IMR-90 (cell line): ENCODE results near the gene ABT1. TPM values are rescaled to one million over a fixed set of nuclear protein-coding genes. Genes with fewer than 3 reads are reported as not detected.

Experiments used
- ATAC-seq: fragments of 200-7000 bp; cut with Tn5 transposase; 2 replicates; pipeline ENCODE4 v1.9.1; 2020; ENCODE audit warnings: low read depth, mild to moderate bottlenecking, moderate library complexity
- BruUV-seq: library from RNA; stranded (reverse); fragments of 400-500 nt; replicated peaks from 2 replicates; lab custom pipeline; 2021; lab: Mats Ljungman, UMichigan
- CTCF ChIA-PET: fragments of 300-600 bp; formaldehyde crosslinking; extraction: SDS; loops from one replicate; lab custom pipeline; 2021; ENCODE audit warnings: antibody characterized with exemption; lab: Yijun Ruan, JAX
- POLR2A ChIA-PET: fragments of 300-600 bp; sonication (Branson Sonifier 250); formaldehyde crosslinking; loops from one replicate; lab custom pipeline; 2022; ENCODE audit warnings: antibody characterized with exemption; ENCODE audit not compliant: unreplicated experiment; lab: Charles Lee
- DNase-seq: peaks from one replicate; pipeline ENCODE4 v3.0.0; 2013
- H2AFZ ChIP-seq: replicated peaks from 2 replicates; pipeline ENCODE3; 2013; ENCODE audit warnings: low read length, mild to moderate bottlenecking; ENCODE audit not compliant: poor library complexity
- H2AK5ac ChIP-seq: 2 replicates; pipeline ENCODE4 v1.6.1; 2013; ENCODE audit warnings: low read depth, low read length, inconsistent platforms
- H2AK9ac ChIP-seq: replicated peaks from 2 replicates; pipeline ENCODE3; 2013; ENCODE audit warnings: mild to moderate bottlenecking, low read depth, low read length, moderate library complexity; ENCODE audit not compliant: poor library complexity
- H2BK120ac ChIP-seq: 2 replicates; pipeline ENCODE4 v1.6.1; 2013; ENCODE audit warnings: low read depth, low read length, inconsistent platforms
- H2BK15ac ChIP-seq: 3 replicates; pipeline ENCODE4 v1.6.1; 2013; ENCODE audit warnings: low read depth, low read length, inconsistent platforms
- H2BK20ac ChIP-seq: 2 replicates; pipeline ENCODE4 v1.6.1; 2013; ENCODE audit warnings: low read depth, mild to moderate bottlenecking, inconsistent platforms, low read length, moderate library complexity
- H2BK5ac ChIP-seq: 2 replicates; pipeline ENCODE4 v1.6.1; 2013; ENCODE audit warnings: mild to moderate bottlenecking, low read depth, low read length, inconsistent platforms; ENCODE audit not compliant: poor library complexity, severe bottlenecking
- H3K14ac ChIP-seq: replicated peaks from 2 replicates; pipeline ENCODE4 v1.6.1; 2013; ENCODE audit warnings: low read depth, low read length, inconsistent platforms
- H3K18ac ChIP-seq: 2 replicates; pipeline ENCODE4 v1.6.1; 2013; ENCODE audit warnings: low read depth, low read length, control low read depth
- H3K23ac ChIP-seq: 2 replicates; pipeline ENCODE4 v1.6.1; 2013; ENCODE audit warnings: low read depth, low read length, inconsistent platforms
- H3K27ac ChIP-seq: 2 replicates; pipeline ENCODE4 v1.5.1; 2013; ENCODE audit warnings: mild to moderate bottlenecking, control low read depth, low read length; ENCODE audit not compliant: insufficient read depth
- H3K27me3 ChIP-seq: 2 replicates; pipeline ENCODE4 v1.6.1; 2013; ENCODE audit warnings: low read length; ENCODE audit not compliant: control insufficient read depth, insufficient read depth
- H3K36me3 ChIP-seq: 2 replicates; pipeline ENCODE4 v1.6.1; 2013; ENCODE audit warnings: low read length, mixed read lengths; ENCODE audit not compliant: control insufficient read depth, insufficient read depth
- H3K4ac ChIP-seq: 2 replicates; pipeline ENCODE4 v1.6.1; 2013; ENCODE audit warnings: low read depth, low read length, inconsistent platforms
- H3K4me1 ChIP-seq: 2 replicates; pipeline ENCODE4 v1.6.1; 2013; ENCODE audit warnings: low read length, mixed read lengths; ENCODE audit not compliant: control insufficient read depth, insufficient read depth
- H3K4me2 ChIP-seq: 2 replicates; pipeline ENCODE4 v1.6.1; 2013; ENCODE audit warnings: low read depth, mild to moderate bottlenecking, control low read depth, low read length, moderate library complexity
- H3K4me3 ChIP-seq: 2 replicates; pipeline ENCODE4 v1.5.1; 2013; ENCODE audit warnings: low read depth, mild to moderate bottlenecking, control low read depth, low read length, moderate library complexity; ENCODE audit not compliant: insufficient read depth
- H3K56ac ChIP-seq: 2 replicates; pipeline ENCODE4 v1.6.1; 2013; ENCODE audit warnings: low read length, inconsistent platforms; ENCODE audit not compliant: insufficient read depth; ENCODE audit errors: extremely low read depth
- H3K79me1 ChIP-seq, 2 experiments: 2 replicates each; pipeline ENCODE4 v1.6.1; 2013; ENCODE audit warnings: low read length in 2 of 2, inconsistent platforms in 1 of 2, low read depth in 1 of 2
- H3K9ac ChIP-seq: 2 replicates; pipeline ENCODE4 v1.6.1; 2013; ENCODE audit warnings: low read depth, low read length, control low read depth
- H3K9me1 ChIP-seq: 2 replicates; pipeline ENCODE4 v1.6.1; 2013; ENCODE audit warnings: low read length, inconsistent platforms; ENCODE audit not compliant: insufficient read depth
- H3K9me3 ChIP-seq: 2 replicates; pipeline ENCODE4 v1.6.1; 2013; ENCODE audit warnings: low read length; ENCODE audit not compliant: control insufficient read depth, insufficient read depth
- H4K20me1 ChIP-seq: 2 replicates; pipeline ENCODE4 v1.6.1; 2013; ENCODE audit warnings: low read length, inconsistent platforms; ENCODE audit not compliant: insufficient read depth
- H4K5ac ChIP-seq: 2 replicates; pipeline ENCODE4 v1.6.1; 2013; ENCODE audit warnings: mild to moderate bottlenecking, low read depth, low read length, control low read depth
- H4K8ac ChIP-seq, 2 experiments: 2 replicates each; pipeline ENCODE4 v1.6.1; 2013; ENCODE audit warnings: low read depth in 2 of 2, low read length in 2 of 2, control low read depth in 1 of 2, inconsistent platforms in 1 of 2
- H4K91ac ChIP-seq: 2 replicates; pipeline ENCODE4 v1.6.1; 2013; ENCODE audit warnings: low read depth, low read length, inconsistent platforms; ENCODE audit not compliant: insufficient read depth
- BHLHE40 ChIP-seq: fragments of 150-350 bp; IDR thresholded peaks from 2 replicates; pipeline ENCODE4 v1.6.1; 2016; ENCODE audit warnings: mild to moderate bottlenecking, low read depth, low read length
- CEBPB ChIP-seq: IDR thresholded peaks from 2 replicates; pipeline ENCODE4 v1.6.1; 2012; ENCODE audit warnings: low read depth, low read length, improper control_type of control experiment
- CHD1 ChIP-seq: IDR thresholded peaks from 2 replicates; pipeline ENCODE4 v1.6.1; 2012; ENCODE audit warnings: low read depth, low read length, improper control_type of control experiment
- FOS ChIP-seq: fragments of 150-350 bp; IDR thresholded peaks from 2 replicates; pipeline ENCODE4 v1.6.1; 2016; ENCODE audit warnings: low read depth, low read length
- MAFK ChIP-seq: IDR thresholded peaks from 2 replicates; pipeline ENCODE4 v1.6.1; 2012; ENCODE audit warnings: low read depth, low read length, improper control_type of control experiment
- MAZ ChIP-seq: IDR thresholded peaks from 2 replicates; pipeline ENCODE4 v1.6.1; 2012; ENCODE audit warnings: low read depth, mild to moderate bottlenecking, low read length, improper control_type of control experiment, moderate library complexity, borderline replicate concordance
- MXI1 ChIP-seq: IDR thresholded peaks from 2 replicates; pipeline ENCODE4 v1.6.1; 2012; ENCODE audit warnings: low read depth, mild to moderate bottlenecking, low read length, moderate library complexity, borderline replicate concordance
- NFE2L2 ChIP-seq: fragments of 150-350 bp; IDR thresholded peaks from 2 replicates; pipeline ENCODE4 v1.6.1; 2016; ENCODE audit warnings: low read depth, mild to moderate bottlenecking, low read length
- POLR2A ChIP-seq: IDR thresholded peaks from 2 replicates; pipeline ENCODE4 v1.6.1; 2012; ENCODE audit warnings: mild to moderate bottlenecking, low read depth, low read length
- RAD21 ChIP-seq: IDR thresholded peaks from 2 replicates; pipeline ENCODE4 v1.6.1; 2012; ENCODE audit warnings: low read length, improper control_type of control experiment
- RCOR1 ChIP-seq: IDR thresholded peaks from 2 replicates; pipeline ENCODE4 v1.6.1; 2012; ENCODE audit warnings: mild to moderate bottlenecking, low read length, improper control_type of control experiment; ENCODE audit not compliant: insufficient replicate concordance
- RFX5 ChIP-seq: IDR thresholded peaks from 2 replicates; pipeline ENCODE4 v1.8.0; 2012; ENCODE audit warnings: low read depth, mild to moderate bottlenecking, low read length, moderate library complexity
- SMC3 ChIP-seq: fragments of 150-350 bp; IDR thresholded peaks from 2 replicates; pipeline ENCODE4 v1.6.1; 2016; ENCODE audit warnings: low read depth, mild to moderate bottlenecking, antibody characterized with exemption, low read length, moderate library complexity
- WGBS, 2 experiments: methylation state at CpG; one replicate each; pipeline versions ENCODE4 v1.1.5 to v1.1.7; 2013; ENCODE audit warnings: missing lambda C conversion rate in 2 of 2; ENCODE audit not compliant: insufficient read length in 1 of 2; ENCODE audit errors: extremely low coverage in 2 of 2; 5-methylcytosine and 5-hydroxymethylcytosine counted together
- dilution Hi-C: fragments of 300-500 bp; cut with HindIII; formaldehyde crosslinking; loops from one replicate; pipeline ENCODE4 v1.14.3; 2018; ENCODE audit warnings: low sequenced_read_pairs; ENCODE audit not compliant: unreplicated experiment
- in situ Hi-C: fragments of 300-500 bp; cut with MboI; formaldehyde crosslinking; loops from 3 replicates; pipeline ENCODE4 v1.14.3; 2019; ENCODE audit warnings: low sequenced_read_pairs, inconsistent platforms, mixed read lengths
- intact Hi-C: fragments of 100-400 bp; cut with micrococcal nuclease; formaldehyde crosslinking; loops from 2 replicates; pipeline ENCODE4 v1.10.0; 2022
- polyA plus RNA-seq, 3 experiments: library from polyadenylated mRNA; depleted of rRNA; stranded (reverse); fragments of >200 nt; gene quantifications; 2 replicates each; pipeline ENCODE4 v1.2.3, GENCODE V29; 2012; ENCODE audit warnings: low replicate concordance in 1 of 3
- total RNA-seq: library from RNA; depleted of rRNA; stranded (reverse); fragments of >200 nt; gene quantifications from 2 replicates; pipeline ENCODE4 v1.2.3, GENCODE V29; 2012
- TF ChIP-seq, protein P1 (sequence below): conservative IDR thresholded peaks from 2 replicates; pipeline ENCODE4 v1.5.1; 2012; ENCODE audit warnings: mild to moderate bottlenecking, low read depth, low read length, improper control_type of control experiment
- TF ChIP-seq, protein P2 (sequence below): fragments of 150-350 bp; IDR thresholded peaks from 2 replicates; pipeline ENCODE4 v1.6.1; 2017; ENCODE audit warnings: mild to moderate bottlenecking, antibody characterized with exemption, low read length, low read depth
- TF ChIP-seq, protein P3 (sequence below): fragments of 150-350 bp; IDR thresholded peaks from 2 replicates; pipeline ENCODE4 v1.6.1; 2016; ENCODE audit warnings: low read depth, mild to moderate bottlenecking, low read length, moderate library complexity, borderline replicate concordance

Gene ABT1
- total and polyA plus RNA-seq, 2 of the 4 experiments (the other 2 are of a cell fraction): 15.2 to 15.4 TPM

GRCh38 chr6:26623339-26623859 is 26.6 kb downstream of the ABT1 start:
- ChIA-PET POLR2A (interaction anchor here (0.6 kb wide), 1 partner anchor 126 kb away, joined by 4 read pairs; no protein-coding TSS in a partner anchor), CTCF (no interaction called here)
- intact Hi-C loops (no loop called here), in situ Hi-C loops (no loop called here), dilution Hi-C loops (no loop called here)
- Histone ChIP-seq H4K5ac (no peak overlapping the region), H3K9ac (no peak overlapping the region), H2AK9ac (no peak overlapping the region), H3K4me2 (no peak overlapping the region), H3K9me3 (no peaks in the 10 kb centered on the region), H3K27ac (no peak overlapping the region), H3K9me1 (no peaks in the 10 kb centered on the region), H2BK20ac (no peak overlapping the region), H3K4me3 (no peak overlapping the region), H2BK120ac (no peak overlapping the region), H4K91ac (no peak overlapping the region), H2AK5ac (no peak overlapping the region), H3K23ac (no peak overlapping the region), H4K20me1 (no peaks in the 10 kb centered on the region), H2BK5ac (no peak overlapping the region), H3K4me1 (no peaks in the 10 kb centered on the region), H4K8ac (no peak overlapping the region), H3K4ac (no peak overlapping the region), H2AFZ (no peak overlapping the region), H3K56ac (no peak overlapping the region), H3K36me3 (no peaks in the 10 kb centered on the region), H2BK15ac (no peak overlapping the region), H3K14ac (no peak overlapping the region), H3K79me1 (no peaks in the 10 kb centered on the region), H3K27me3 (no peaks in the 10 kb centered on the region), H3K18ac (no peak overlapping the region)
- TF ChIP-seq NFE2L2: no peak
- no peak for TF ChIP-seq CEBPB
- no peak for TF ChIP-seq MAFK
- TF ChIP-seq, protein P1, sequence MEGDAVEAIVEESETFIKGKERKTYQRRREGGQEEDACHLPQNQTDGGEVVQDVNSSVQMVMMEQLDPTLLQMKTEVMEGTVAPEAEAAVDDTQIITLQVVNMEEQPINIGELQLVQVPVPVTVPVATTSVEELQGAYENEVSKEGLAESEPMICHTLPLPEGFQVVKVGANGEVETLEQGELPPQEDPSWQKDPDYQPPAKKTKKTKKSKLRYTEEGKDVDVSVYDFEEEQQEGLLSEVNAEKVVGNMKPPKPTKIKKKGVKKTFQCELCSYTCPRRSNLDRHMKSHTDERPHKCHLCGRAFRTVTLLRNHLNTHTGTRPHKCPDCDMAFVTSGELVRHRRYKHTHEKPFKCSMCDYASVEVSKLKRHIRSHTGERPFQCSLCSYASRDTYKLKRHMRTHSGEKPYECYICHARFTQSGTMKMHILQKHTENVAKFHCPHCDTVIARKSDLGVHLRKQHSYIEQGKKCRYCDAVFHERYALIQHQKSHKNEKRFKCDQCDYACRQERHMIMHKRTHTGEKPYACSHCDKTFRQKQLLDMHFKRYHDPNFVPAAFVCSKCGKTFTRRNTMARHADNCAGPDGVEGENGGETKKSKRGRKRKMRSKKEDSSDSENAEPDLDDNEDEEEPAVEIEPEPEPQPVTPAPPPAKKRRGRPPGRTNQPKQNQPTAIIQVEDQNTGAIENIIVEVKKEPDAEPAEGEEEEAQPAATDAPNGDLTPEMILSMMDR: no peak
- TF ChIP-seq FOS: no peak
- no peak for TF ChIP-seq RCOR1
- no peak for TF ChIP-seq POLR2A
- TF ChIP-seq BHLHE40: no peak
- TF ChIP-seq, protein P2, sequence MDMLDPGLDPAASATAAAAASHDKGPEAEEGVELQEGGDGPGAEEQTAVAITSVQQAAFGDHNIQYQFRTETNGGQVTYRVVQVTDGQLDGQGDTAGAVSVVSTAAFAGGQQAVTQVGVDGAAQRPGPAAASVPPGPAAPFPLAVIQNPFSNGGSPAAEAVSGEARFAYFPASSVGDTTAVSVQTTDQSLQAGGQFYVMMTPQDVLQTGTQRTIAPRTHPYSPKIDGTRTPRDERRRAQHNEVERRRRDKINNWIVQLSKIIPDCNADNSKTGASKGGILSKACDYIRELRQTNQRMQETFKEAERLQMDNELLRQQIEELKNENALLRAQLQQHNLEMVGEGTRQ: no peak
- TF ChIP-seq SMC3: no peak
- TF ChIP-seq MAZ: no peak
- no peak for TF ChIP-seq RFX5
- TF ChIP-seq, protein P3, sequence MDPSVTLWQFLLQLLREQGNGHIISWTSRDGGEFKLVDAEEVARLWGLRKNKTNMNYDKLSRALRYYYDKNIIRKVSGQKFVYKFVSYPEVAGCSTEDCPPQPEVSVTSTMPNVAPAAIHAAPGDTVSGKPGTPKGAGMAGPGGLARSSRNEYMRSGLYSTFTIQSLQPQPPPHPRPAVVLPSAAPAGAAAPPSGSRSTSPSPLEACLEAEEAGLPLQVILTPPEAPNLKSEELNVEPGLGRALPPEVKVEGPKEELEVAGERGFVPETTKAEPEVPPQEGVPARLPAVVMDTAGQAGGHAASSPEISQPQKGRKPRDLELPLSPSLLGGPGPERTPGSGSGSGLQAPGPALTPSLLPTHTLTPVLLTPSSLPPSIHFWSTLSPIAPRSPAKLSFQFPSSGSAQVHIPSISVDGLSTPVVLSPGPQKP: no peak
- no peak for TF ChIP-seq CHD1
- TF ChIP-seq RAD21: no peak
- no peak for TF ChIP-seq MXI1
- no peak for ATAC-seq
- no peak for DNase-seq
- no TSS peak for BruUV-seq
- WGBS, 2 experiments: no CpG with 5 or more reads among the region's 1 CpG
